GM03348 (cell line): ENCODE results near the gene STARD7.

Source experiments
- DNase-seq: peaks from one replicate; pipeline ENCODE4 v3.0.0; 2012; ENCODE audit warnings: low spot score

Gene STARD7

GRCh38 chr2:96197546-96198255 lies 10.9 kb downstream of the STARD7 start:
- DNase-seq = no peak

- peak; percentile 24 for DNase-seq
These were observed 13.1 kb downstream of the STARD7 start for GRCh38 chr2:96195410-96196066.

GRCh38 chr2:96191937-96192670 lies 16.5 kb downstream of the STARD7 start:
- DNase-seq = no peak

GRCh38 chr2:96188821-96189526 lies 19.7 kb downstream of the STARD7 start:
- DNase-seq = no peak

- DNase-seq = no peak
These were observed 22.1 kb downstream of the STARD7 start for GRCh38 chr2:96186562-96186961.

GRCh38 chr2:96185516-96185915 lies 23.1 kb downstream of the STARD7 start:
- no peak for DNase-seq

- no peak for DNase-seq
These were observed 23.6 kb downstream of the STARD7 start for GRCh38 chr2:96184989-96185388.

GRCh38 chr2:96184188-96184587 lies 24.4 kb downstream of the STARD7 start:
- DNase-seq = no peak

GRCh38 chr2:96181529-96181928 lies 27.1 kb downstream of the STARD7 start:
- DNase-seq = no peak

GRCh38 chr2:96180521-96180920 lies 28.1 kb downstream of the STARD7 start:
- DNase-seq = no peak

- DNase-seq = no peak
These were observed 28.6 kb downstream of the STARD7 start for GRCh38 chr2:96180002-96180401.

GRCh38 chr2:96176661-96177060 lies 32.0 kb downstream of the STARD7 start:
- no peak for DNase-seq

GRCh38 chr2:96175951-96176350 lies 32.7 kb downstream of the STARD7 start:
- DNase-seq = peak; percentile 71

- DNase-seq = peak; percentile 88
These were observed 34.1 kb downstream of the STARD7 start for GRCh38 chr2:96174251-96175144.

- no peak for DNase-seq
These were observed 36.8 kb downstream of the STARD7 start for GRCh38 chr2:96171831-96172230.

GRCh38 chr2:96170626-96171025 lies 38.0 kb downstream of the STARD7 start:
- no peak for DNase-seq

- DNase-seq = no peak
These were observed 38.6 kb downstream of the STARD7 start for GRCh38 chr2:96169868-96170507.

GRCh38 chr2:96167407-96168013 lies 41.1 kb downstream of the STARD7 start:
- peak; percentile 4 for DNase-seq

GRCh38 chr2:96164459-96165184 lies 44.0 kb downstream of the STARD7 start:
- no peak for DNase-seq
